SW480 (cell line): ENCODE measurements around the gene SNX9.
"Not testable (repeated sequence)": the region's sequence is repeated elsewhere in the genome, so short reads cannot be mapped to it uniquely, and the experiment has no call there.

ENCODE experiments used
- DNase-seq: peaks from one replicate; pipeline ENCODE4 v3.0.0-alpha.2; 2016; ENCODE audit warnings: low spot score

Gene SNX9

GRCh38 chr6:157887892-157888291, 64.8 kb downstream of the SNX9 start:
- DNase-seq = no peak

- no peak for DNase-seq
Observed at GRCh38 chr6:157891544-157892362, 68.7 kb downstream of the SNX9 start.

- DNase-seq = no peak
Observed at GRCh38 chr6:157892363-157892877, 69.4 kb downstream of the SNX9 start.

GRCh38 chr6:157893238-157893637, 70.2 kb downstream of the SNX9 start:
- DNase-seq = no peak

- DNase-seq = no peak
Observed at GRCh38 chr6:157895585-157895984, 72.5 kb downstream of the SNX9 start.

- no peak for DNase-seq
Observed at GRCh38 chr6:157896932-157897331, 73.9 kb downstream of the SNX9 start.

- no peak for DNase-seq
Observed at GRCh38 chr6:157898169-157898568, 75.1 kb downstream of the SNX9 start.

GRCh38 chr6:157898640-157899039, 75.6 kb downstream of the SNX9 start:
- no peak for DNase-seq

- DNase-seq = not testable (repeated sequence)
Observed at GRCh38 chr6:157900262-157900661, 77.2 kb downstream of the SNX9 start.

- DNase-seq = not testable (repeated sequence)
Observed at GRCh38 chr6:157900751-157901150, 77.7 kb downstream of the SNX9 start.

GRCh38 chr6:157904999-157905398, 82.0 kb downstream of the SNX9 start:
- DNase-seq = no peak

GRCh38 chr6:157905590-157906342, 82.7 kb downstream of the SNX9 start:
- DNase-seq = no peak

GRCh38 chr6:157906537-157907061, 83.6 kb downstream of the SNX9 start:
- no peak for DNase-seq

- DNase-seq = no peak
Observed at GRCh38 chr6:157907651-157908050, 84.6 kb downstream of the SNX9 start.

GRCh38 chr6:157908369-157909281, 85.6 kb downstream of the SNX9 start:
- no peak for DNase-seq

- DNase-seq = no peak
Observed at GRCh38 chr6:157909282-157909664, 86.2 kb downstream of the SNX9 start.

GRCh38 chr6:157911278-157911677, 88.2 kb downstream of the SNX9 start:
- no peak for DNase-seq

- no peak for DNase-seq
Observed at GRCh38 chr6:157911786-157912185, 88.7 kb downstream of the SNX9 start.

GRCh38 chr6:157912326-157912725, 89.3 kb downstream of the SNX9 start:
- DNase-seq = no peak

GRCh38 chr6:157921685-157922367, 98.8 kb downstream of the SNX9 start:
- DNase-seq = no peak

GRCh38 chr6:157925771-157926170, 102.7 kb downstream of the SNX9 start:
- DNase-seq = no peak
